Measurements from ENCODE around the gene PAPPA2.

The PAPPA2 gene

DNA sequence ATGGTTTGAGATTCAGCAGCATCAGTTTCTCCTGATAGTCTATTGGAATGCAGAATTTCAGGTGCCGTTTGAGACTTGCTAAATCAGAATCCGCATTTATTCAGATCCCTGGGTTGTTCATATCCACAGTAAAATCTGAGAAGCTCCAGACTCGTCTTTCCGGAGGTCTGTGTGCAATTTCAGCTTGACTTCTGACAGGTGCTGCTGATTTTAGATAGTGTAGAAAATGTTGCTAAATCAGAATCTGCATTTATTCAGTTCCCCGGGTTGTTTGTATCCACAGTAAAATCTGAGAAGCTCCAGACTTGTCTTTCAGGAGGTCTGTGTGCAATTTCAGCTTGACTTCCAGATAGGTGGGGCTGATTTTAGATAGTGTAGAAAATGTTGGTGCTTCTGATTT, 113.7 kb downstream of the PAPPA2 start:
- TF ChIP-seq, protein P1, sequence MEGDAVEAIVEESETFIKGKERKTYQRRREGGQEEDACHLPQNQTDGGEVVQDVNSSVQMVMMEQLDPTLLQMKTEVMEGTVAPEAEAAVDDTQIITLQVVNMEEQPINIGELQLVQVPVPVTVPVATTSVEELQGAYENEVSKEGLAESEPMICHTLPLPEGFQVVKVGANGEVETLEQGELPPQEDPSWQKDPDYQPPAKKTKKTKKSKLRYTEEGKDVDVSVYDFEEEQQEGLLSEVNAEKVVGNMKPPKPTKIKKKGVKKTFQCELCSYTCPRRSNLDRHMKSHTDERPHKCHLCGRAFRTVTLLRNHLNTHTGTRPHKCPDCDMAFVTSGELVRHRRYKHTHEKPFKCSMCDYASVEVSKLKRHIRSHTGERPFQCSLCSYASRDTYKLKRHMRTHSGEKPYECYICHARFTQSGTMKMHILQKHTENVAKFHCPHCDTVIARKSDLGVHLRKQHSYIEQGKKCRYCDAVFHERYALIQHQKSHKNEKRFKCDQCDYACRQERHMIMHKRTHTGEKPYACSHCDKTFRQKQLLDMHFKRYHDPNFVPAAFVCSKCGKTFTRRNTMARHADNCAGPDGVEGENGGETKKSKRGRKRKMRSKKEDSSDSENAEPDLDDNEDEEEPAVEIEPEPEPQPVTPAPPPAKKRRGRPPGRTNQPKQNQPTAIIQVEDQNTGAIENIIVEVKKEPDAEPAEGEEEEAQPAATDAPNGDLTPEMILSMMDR (conservative IDR thresholded peaks at IDR 0.05; ENCODE audit: low read depth) = no peak
- POLR2A ChIA-PET (ENCODE audit: low non-redundant PET) = no interaction called here
- CTCF ChIA-PET = no interaction called here
- H3K27ac ChIP-seq = no peak overlapping the region
- no peak for DNase-seq (ENCODE audit: low spot score)

GRCh38 chr1:176577646-176578197, 114.7 kb downstream of the PAPPA2 start:
- CTCF ChIA-PET = interaction anchor here (0.6 kb wide), 1 partner anchor 1108 kb away, joined by 4 read pairs; no protein-coding TSS in a partner anchor

GRCh38 chr1:176579087-176579486, 116.1 kb downstream of the PAPPA2 start:
- no peak overlapping the region for H3K27ac ChIP-seq
- ChIA-PET CTCF (interaction anchor here (1.0 kb wide), 1 partner anchor 13 kb away, joined by 3 read pairs; no protein-coding TSS in a partner anchor), POLR2A (ENCODE audit: low non-redundant PET) (no interaction called here)
- no peak for DNase-seq (ENCODE audit: low spot score)
- TF ChIP-seq, protein P1 (conservative IDR thresholded peaks at IDR 0.05; ENCODE audit: low read depth) = no peak

More at GRCh38 chr1:176577646-176578197, 114.7 kb downstream of the PAPPA2 start:
- POLR2A ChIA-PET (ENCODE audit: low non-redundant PET) = no interaction called here
- TF ChIP-seq, protein P1 (conservative IDR thresholded peaks at IDR 0.05; ENCODE audit: low read depth) = no peak
- no peak for DNase-seq (ENCODE audit: low spot score)
- no peak overlapping the region for H3K27ac ChIP-seq

DNA sequence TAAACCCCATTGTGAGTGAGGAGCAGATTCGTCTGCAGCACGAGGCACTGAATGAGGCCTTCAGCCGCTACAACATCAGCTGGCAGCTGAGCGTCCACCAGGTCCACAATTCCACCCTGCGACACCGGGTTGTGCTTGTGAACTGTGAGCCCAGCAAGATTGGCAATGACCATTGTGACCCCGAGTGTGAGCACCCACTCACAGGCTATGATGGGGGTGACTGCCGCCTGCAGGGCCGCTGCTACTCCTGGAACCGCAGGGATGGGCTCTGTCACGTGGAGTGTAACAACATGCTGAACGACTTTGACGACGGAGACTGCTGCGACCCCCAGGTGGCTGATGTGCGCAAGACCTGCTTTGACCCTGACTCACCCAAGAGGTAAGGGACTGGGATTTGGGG, 132.2 kb downstream of the PAPPA2 start:
- no peak for DNase-seq (ENCODE audit: low spot score)
- CTCF ChIA-PET = no interaction called here
- POLR2A ChIA-PET (ENCODE audit: low non-redundant PET) = no interaction called here
- no peak overlapping the region for H3K27ac ChIP-seq
- TF ChIP-seq, protein P1 (conservative IDR thresholded peaks at IDR 0.05; ENCODE audit: low read depth) = no peak

DNA sequence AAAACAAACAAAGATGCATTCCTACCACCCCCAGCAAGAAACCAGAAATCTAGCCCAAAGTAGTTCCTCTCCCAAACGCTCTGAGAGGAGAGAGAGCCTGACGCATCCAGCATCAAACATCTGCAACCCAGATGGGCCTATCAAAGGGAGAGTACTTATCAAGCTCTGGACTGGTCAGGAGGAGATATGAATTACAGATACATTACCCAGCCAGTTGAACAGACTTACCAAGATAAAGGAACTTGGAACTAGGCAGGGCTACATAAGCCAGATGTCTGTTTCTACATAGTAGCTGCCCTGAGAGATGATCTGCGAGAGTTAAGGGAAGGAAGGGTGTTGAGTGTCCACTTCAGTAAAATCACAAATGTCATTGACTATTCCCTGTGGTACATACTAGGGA, 138.4 kb downstream of the PAPPA2 start:
- no peak for DNase-seq (ENCODE audit: low spot score)
- TF ChIP-seq, protein P1 (conservative IDR thresholded peaks at IDR 0.05; ENCODE audit: low read depth) = no peak
- POLR2A ChIA-PET (ENCODE audit: low non-redundant PET) = no interaction called here
- CTCF ChIA-PET = no interaction called here
- no peak overlapping the region for H3K27ac ChIP-seq

DNA sequence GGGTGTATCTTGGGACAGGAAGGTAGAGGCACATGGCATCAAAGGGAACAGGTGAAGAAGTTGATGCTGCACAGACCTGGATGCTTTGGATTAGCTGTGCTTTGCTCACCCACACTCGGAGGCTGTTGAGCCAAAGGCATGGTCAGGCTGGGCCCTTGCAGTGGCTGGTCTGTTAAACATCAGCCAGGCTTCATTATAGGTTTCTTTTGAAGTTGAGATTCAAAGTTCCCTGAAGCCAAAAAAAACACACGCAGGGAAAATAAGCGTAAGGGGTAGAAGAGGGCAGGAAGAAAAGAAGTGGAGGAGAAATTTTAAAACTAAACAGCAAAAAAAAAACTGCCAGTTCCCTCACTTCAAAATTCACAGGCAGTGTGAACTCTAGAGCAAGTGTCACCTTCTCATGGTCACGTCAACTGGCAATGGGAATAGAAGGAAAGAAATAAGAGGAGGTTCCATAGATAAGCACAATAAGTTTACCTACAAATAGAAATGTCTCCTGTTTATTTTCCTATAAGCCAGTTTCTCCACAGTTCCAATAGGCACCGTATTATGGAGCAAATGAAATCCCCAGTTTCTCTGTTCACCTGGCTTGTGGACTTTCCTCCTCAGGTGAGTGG, 139.5 kb downstream of the PAPPA2 start:
- TF ChIP-seq, protein P1 (conservative IDR thresholded peaks at IDR 0.05; ENCODE audit: low read depth) = no peak
- no peak for DNase-seq (ENCODE audit: low spot score)
- ChIA-PET POLR2A (ENCODE audit: low non-redundant PET) (no interaction called here), CTCF (no interaction called here)
- H3K27ac ChIP-seq = no peak overlapping the region

All from RWPE1 (cell line).